GM12892 (cell line): ENCODE results near the gene TMCC1.
"Not testable (repeated sequence)": the region's sequence is repeated elsewhere in the genome, so short reads cannot be mapped to it uniquely, and the experiment has no call there.

Source experiments
- DNase-seq: peaks from one replicate; pipeline ENCODE4 v3.0.0; 2011; ENCODE audit not compliant: insufficient read length
- FAIRE-seq: peaks from 2 replicates; lab custom pipeline; 2011; peaks lifted over from hg19 to GRCh38; lab: Jason Lieb, UNC
- POLR2A ChIP-seq: IDR thresholded peaks from 2 replicates; pipeline ENCODE4 v1.6.1; 2011; ENCODE audit warnings: low read depth, low read length, control low read depth
- POLR2AphosphoS5 ChIP-seq: IDR thresholded peaks from 2 replicates; pipeline ENCODE4 v1.6.1; 2011; ENCODE audit warnings: low read depth, low read length, control low read depth
- TAF1 ChIP-seq: IDR thresholded peaks from 2 replicates; pipeline ENCODE4 v1.6.1; 2011; ENCODE audit warnings: low read depth, mild to moderate bottlenecking, control low read depth, low read length, borderline replicate concordance

Gene TMCC1

DNA sequence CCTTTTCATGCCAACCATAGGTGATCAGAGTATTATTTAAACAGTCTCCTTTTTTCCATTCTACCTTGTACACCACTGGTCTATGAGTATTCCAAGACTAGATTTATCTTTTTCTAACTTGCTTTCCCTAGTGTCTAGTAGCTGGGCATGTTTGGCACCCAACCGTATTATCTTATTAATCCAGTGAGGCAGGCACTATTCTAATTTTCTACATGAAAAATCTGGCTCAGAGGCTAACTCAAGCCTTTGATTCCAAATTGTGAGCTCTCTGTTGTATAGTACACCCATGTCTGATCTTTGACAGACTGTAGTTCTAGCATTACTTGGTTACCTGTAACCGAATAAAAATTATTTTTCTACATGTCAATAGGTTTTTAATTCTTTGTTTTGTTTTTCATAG, 210.3 kb downstream of the TMCC1 start:
- FAIRE-seq (no peak), DNase-seq (no peak)
- TF ChIP-seq POLR2A (no peak), POLR2AphosphoS5 (no peak), TAF1 (no peak)

DNA sequence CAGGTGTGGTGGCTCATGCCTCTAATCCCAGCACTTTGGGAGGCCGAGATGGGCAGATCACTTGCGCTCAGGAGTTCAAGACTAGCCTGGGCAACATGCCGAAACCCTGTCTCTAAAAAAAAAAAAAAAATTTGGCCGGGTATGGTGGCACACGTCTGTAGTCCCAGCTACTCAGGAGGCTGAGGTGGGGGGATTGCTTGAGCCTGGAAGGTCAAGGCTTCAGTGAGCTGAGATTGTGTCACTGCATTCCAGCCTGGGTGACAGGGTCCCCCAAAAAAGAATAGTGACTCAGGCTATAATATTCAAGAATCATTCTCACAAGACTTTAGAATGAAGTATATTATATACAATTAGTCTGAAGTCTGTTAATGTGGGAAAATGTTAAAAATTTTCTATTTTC, 216.5 kb downstream of the TMCC1 start:
- TF ChIP-seq POLR2AphosphoS5 = no peak
- TF ChIP-seq TAF1 = no peak
- TF ChIP-seq POLR2A = no peak
- FAIRE-seq = no peak
- no peak for DNase-seq

GRCh38 chr3:129674798-129675123, 218.8 kb downstream of the TMCC1 start:
- not testable (repeated sequence) for FAIRE-seq

GRCh38 chr3:129673897-129674797, 219.4 kb downstream of the TMCC1 start:
- TF ChIP-seq POLR2AphosphoS5 (no peak), TAF1 (no peak), POLR2A (no peak)
- FAIRE-seq (peak; percentile 5), DNase-seq (no peak)

More at GRCh38 chr3:129674798-129675123, 218.8 kb downstream of the TMCC1 start:
- DNase-seq = not testable (repeated sequence)

DNA sequence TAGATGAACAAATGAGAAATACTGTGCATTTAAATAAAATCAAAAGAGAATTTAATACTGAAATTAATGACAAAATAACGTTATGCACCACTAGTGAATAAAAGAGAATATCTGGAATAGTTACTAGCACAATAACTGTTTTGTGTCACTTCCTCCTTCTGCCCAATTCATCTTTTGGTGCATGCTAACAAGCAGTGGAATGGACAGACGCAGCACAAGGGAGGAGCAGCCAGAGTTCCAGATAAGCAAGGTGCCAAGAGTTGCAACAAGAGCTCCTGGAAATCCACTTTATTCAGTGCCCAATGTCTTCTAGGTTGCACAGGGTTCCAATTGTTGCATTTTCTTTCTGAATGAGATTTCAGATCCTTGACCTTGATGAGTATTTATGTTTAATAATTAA, 220.5 kb downstream of the TMCC1 start:
- DNase-seq = no peak

GRCh38 chr3:129672412-129672811, 221.1 kb downstream of the TMCC1 start:
- TF ChIP-seq TAF1 = no peak
- FAIRE-seq (no peak), DNase-seq (no peak)

More for the DNA sequence above, 220.5 kb downstream of the TMCC1 start:
- no peak for FAIRE-seq
- TF ChIP-seq POLR2A = no peak
- no peak for TF ChIP-seq TAF1
- TF ChIP-seq POLR2AphosphoS5 = no peak

GRCh38 chr3:129665024-129665768, 228.3 kb downstream of the TMCC1 start:
- TF ChIP-seq POLR2A (no peak), POLR2AphosphoS5 (no peak), TAF1 (no peak)
- FAIRE-seq = no peak
- DNase-seq = no peak

GRCh38 chr3:129663930-129664646, 229.4 kb downstream of the TMCC1 start:
- TF ChIP-seq POLR2A = no peak
- TF ChIP-seq POLR2AphosphoS5 = no peak
- TF ChIP-seq TAF1 = no peak
- no peak for FAIRE-seq
- DNase-seq = no peak

DNA sequence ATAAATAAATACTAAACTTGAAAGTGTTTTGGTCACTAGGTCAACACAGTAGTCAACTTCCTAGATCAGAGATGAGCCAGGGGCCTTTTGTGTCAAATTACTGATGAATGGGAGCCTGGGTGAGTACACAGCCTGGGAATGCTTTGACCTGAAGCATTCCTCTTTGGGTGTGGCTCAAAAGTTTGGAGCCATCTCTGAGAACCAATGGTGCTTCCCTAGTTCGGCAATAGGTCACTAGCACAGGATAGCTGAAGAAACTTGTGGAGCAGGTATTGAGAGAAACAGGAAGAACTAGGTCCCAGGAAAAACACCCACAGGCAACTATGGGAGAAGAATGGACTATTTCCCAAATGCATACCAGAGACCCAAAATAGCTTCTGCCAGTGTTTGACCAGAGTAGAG, 230.5 kb downstream of the TMCC1 start:
- FAIRE-seq = no peak
- no peak for DNase-seq
- TF ChIP-seq POLR2A = no peak
- no peak for TF ChIP-seq POLR2AphosphoS5
- TF ChIP-seq TAF1 = no peak

GRCh38 chr3:129662191-129662608, 231.3 kb downstream of the TMCC1 start:
- FAIRE-seq (no peak), DNase-seq (no peak)
- no peak for TF ChIP-seq TAF1
- TF ChIP-seq POLR2AphosphoS5 = no peak
- no peak for TF ChIP-seq POLR2A

- DNase-seq (no peak), FAIRE-seq (no peak)
- TF ChIP-seq TAF1 (no peak), POLR2A (no peak), POLR2AphosphoS5 (no peak)
Observed at GRCh38 chr3:129661766-129662165, 231.7 kb downstream of the TMCC1 start.
